GM21529 (cell line): ENCODE results near the gene PLXNA1.
A peak's percentile ranks its signal among the peaks of the same experiment; 100 is the strongest.

Source experiments
- ATAC-seq: cut with Tn5 transposase; IDR thresholded peaks from one replicate; pipeline ENCODE4 v1.9.1; 2021; ENCODE audit not compliant: unreplicated experiment

The PLXNA1 gene

DNA sequence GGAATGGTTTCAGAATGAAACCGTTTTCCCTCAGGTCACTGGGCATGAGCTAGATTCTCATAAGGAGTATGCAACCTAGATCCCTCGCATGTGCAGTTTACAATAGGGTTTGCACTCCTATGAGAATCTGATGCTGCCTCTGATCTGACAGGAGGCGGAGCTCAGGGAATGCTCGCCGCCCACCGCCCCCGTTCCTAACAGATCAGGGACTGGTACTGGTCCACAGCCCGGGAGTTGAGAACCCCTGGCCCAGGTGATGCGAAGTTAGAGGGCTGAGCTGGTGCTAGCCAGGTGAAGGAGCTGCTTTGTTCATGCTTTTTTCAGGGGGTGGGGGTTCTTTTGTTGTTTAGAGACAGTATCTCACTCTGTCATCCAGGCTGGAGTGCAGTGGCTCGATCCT, 15.5 kb upstream of the PLXNA1 start:
- ATAC-seq = no peak

DNA sequence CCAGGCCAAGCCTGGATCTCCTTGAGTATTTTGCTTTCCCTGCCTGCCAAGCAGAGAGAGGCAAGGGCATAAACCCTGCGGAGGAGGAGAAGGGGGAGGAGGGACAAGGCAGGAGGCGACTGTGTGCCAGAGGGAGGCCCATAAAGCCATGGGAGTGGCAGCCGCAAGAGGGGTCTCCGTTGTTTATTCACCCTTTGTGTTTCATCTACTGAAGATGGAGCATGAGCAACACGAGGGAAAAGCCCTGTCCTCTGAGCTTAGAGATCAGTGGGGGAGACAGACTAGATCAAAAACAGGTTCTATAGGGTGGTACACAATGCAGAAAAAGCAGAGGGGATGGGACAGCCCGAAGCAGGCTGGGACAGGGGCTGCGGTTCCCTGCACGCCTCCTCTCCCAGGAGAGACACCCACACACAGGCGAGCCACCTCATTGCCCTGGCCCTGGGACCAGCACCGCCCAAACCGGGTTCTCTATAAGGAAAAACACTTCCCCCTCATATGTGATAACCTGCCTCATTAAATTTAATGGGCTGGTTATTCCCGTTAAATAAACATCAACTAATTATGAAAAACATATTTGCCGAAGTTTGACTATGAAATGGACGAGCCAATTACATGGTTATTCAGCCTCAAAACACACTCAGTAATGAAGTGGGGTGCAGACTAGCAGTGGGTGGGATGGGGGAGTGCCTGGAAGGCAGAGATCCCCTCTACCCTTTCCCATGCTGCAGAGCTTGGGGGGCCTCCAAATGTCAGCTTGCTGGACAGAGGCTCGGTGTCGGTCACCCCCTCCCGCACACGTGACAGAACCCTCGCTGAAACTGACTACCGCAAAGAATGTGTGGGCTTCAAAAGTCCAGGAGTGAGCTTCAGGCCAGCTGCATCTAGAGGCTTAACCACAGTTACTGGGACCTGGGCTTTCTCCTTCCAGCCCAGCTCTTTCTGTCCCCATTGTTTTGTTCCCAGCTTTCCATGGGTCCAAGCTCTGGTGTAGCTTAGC, 14.2 kb upstream of the PLXNA1 start:
- no peak for ATAC-seq

DNA sequence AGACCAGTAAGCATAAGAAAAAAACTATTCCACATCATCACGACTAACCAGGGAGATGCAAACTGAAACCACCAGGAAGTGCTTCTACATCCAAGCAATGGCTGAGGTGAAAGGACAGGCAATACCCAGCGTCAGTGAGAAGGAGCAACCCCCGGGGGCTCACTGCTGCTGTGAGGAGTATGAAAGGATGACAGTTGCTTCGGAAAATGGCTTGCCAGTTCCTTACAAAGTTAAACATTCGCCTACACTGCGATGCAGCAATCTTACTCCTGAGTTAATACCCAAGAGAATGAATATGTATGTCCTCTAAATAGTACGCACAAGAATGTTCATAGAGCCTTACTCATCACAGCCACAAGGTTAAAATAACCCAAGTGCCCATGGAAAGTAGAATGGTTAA, 13.3 kb upstream of the PLXNA1 start:
- no peak for ATAC-seq

DNA sequence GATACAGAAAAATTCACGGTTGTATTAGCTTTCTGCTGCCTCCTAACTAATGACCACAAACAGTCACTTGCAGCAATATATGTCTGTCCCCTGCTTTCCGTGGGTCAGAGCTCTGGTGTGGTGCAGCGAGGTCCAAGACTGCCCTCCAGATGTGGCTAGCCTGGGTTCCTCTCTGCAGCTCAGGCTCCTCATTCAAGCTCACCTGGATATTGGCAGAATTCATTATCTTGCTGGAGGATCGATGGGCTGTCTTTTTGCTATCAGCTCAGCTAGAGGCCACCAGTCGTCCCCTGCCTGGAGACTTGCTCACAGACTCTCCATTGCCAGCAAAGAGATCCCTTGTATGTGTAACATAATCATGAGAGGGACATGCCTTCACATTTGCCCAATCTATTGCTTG, 12.8 kb upstream of the PLXNA1 start:
- no peak for ATAC-seq

DNA sequence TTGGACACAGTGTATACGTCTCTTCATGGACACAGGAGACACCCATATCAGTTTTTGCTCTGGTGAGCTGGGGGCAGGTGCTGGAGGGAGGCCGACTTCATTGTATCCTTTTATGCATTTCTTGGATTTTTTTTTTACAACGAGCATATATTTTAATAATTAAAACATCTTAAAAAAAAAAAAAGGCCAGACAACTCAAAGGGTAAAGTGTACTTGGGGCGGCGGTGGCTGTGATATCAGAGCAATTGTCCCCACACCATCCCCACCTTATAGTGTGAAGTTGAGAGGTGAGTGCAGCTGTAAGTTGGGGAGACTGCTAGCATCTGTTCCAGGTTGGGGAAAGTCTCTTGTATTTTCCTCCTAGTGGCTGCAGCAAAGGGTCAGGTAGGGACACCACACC, 12.0 kb upstream of the PLXNA1 start:
- ATAC-seq = no peak

DNA sequence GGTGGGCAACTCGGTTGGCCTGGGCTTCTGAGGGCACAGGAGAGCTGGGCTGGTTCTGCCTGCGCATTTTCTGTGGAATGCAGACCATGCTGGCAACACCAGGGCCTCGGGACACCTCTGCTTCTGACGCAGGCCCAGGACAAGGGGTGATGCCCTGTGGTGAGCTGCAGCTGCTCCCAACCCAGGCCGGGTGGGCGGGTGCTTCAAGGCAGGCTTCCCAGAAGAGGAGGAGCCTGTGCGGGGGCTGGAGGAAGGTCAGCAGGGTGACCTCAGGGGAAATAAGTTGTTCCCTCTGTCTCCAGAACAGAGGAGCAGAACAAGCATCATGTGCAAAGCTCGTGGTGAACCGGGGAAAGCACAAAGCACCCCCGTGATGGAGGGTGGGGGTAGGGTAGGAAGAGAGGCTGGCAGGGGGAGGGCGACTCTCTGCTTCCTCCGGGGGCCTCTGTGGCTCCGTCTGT, 11.0 kb upstream of the PLXNA1 start:
- ATAC-seq = peak; percentile 55

DNA sequence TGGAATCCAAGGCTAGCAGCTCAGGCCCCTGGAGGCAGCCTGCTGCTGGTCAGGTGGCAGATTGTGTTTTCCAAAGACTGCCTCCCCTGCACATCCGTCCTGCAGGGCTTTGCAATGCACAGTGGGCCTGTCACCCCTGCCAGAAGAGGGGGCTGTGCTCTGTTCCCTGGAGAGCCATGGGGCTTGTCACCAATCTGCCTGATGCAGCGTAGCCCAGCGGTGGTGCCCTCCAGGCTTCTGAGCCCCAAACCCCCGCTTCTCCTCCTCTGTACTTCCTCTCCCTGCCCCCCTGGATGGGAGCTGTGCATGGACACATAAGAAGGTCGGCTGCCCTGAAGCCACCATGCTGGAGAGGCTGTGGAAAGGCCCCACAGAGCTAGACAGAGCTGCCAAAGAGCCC, 10.0 kb upstream of the PLXNA1 start:
- no peak for ATAC-seq

DNA sequence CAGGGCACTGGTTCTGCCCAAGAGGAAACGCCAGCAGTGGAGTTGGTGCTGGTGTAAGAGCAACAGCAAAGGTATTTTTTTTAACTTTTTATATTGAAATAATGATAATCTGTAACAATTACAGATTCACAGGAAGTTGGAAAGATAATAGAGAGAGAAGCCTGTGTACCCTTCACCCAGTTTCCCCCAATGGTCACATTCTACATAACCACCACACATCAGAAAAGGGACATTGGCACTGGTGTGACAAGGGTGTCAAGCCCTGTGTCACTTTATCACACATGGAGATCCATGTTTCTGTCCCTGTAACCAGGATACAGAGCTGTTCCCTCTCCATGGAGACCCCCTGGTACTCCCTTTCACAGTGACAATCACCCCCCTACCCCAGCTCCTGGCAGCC, 9.1 kb upstream of the PLXNA1 start:
- ATAC-seq = no peak

DNA sequence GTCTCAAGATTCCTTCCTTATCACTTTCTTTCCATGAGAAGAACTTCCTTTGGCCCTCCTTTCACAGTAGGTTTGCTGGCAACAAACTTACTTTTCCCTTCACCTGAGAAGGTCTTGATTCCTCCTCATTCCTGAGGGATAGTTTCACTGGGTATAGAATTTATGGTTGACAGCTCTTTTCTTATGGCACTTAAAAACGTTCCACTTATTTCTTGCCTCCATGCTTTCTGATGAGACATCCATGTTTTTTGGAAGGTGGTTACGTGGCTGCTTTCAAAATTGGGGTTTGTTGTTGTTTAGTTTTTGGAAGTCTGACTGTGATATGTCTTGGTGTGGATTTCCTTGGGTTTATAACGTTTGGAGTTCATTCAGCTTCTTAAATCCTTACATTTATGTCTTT, 8.2 kb upstream of the PLXNA1 start:
- ATAC-seq = no peak

DNA sequence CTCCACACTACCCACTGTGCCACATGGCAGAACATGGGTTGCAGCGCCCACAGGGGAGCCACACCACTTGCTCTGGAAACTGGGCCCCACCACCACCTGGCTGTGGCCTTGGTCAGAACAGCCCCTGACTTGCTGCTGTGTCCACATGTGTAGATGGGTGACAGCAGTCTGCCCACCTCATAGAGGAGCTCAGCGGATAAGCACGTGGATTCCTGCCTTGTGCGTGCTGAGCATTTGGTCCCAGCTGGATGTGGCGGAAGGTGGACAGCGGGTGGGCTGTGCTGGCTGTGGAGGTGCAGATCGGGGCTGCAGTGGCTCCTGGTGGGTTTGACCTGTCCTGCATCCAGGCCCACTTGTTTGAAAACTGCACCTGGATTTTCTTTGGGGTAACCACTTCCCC, 6.0 kb upstream of the PLXNA1 start:
- no peak for ATAC-seq

DNA sequence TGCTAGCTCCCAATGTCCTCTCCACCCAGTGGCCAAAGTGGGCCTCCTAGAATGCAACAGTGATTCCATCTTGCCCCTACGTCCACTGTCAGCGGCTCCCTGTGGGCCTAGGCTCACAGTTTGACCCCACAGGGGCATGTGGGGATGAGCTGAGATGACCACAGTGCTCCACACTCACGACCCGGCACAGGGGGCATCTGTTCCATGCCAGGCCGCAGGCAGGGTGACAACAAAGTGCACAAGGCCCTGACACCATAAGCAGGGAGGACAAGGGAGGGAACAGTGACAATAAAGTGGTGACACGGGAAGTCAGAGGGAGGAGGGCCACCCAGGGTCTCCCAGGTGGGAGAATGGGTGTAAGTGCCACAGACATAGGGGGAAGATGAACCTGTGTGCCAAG, 5.1 kb upstream of the PLXNA1 start:
- no peak for ATAC-seq

DNA sequence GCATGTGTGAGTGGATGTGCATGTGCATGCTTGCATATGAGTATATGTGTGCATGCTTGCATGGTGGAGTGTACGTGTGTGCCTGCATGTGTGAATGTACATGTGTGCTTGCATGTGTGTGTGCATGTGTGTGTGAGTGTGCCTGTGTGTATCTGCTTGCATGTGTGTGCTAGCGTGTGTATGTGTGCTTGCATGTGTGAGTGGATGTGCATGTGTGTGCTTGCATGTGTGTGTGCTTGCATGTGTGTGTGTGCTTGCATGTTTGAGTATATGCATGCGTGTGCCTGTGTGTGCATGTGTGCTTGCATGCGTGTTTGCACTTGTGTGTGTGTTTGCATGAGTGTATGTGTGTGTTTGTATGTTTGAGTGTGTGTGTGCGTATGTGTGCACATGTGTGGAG, 4.6 kb upstream of the PLXNA1 start:
- ATAC-seq = no peak

DNA sequence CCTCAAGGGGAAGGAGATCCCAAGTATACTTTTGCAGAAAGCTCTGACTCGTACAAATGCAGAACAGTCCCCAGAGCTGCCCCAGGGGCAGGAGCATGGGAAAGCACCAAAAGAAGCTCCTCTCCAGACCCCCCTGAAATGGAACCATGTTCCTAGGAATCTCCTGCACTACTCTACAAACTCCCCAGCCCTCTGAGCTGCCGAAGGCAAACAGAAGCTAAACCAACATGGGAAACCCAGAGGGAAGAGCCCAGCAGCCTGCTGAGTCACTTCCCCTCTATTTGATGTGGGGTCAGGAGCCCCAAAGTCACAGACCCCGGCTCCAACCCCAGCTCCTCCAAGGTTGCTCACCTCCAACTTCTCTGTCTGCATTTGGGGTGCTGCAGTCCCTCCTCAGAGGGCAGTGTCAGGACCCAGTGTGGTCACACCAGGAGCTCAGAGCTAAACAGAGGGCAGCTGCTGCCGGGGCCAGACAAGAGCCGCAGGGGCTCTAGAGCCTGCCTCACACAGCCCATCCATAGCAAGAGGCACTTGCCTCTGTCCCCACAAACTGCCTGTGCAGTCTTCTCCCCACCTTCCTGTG, 3.8 kb upstream of the PLXNA1 start:
- ATAC-seq = no peak

DNA sequence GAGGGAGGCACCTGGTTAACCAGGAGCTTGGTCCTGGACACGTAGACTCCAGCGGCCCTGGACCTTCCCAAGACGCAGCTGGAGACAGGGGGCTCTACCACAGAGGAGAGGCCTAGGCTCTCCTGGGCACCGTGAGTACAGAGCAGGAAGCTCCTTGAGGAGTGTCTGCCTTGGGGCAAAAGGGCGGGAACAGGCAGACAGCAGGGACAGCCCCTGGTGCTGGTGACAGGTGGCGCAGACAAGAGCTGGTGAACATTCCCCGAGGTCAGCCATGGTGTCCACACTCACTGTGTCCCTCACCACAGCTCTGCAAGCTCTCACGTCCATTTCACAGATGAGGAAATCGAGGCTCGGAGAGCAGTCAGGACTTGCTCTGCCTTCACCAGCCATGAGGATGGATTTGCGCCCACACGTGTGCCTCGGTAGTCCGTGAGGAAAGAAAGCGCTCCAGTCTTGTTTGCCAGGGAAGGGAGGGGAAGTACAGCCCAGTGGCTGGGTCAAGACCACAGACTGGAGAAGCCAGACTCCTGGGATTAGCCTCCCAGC, 2.6 kb upstream of the PLXNA1 start:
- ATAC-seq = no peak

DNA sequence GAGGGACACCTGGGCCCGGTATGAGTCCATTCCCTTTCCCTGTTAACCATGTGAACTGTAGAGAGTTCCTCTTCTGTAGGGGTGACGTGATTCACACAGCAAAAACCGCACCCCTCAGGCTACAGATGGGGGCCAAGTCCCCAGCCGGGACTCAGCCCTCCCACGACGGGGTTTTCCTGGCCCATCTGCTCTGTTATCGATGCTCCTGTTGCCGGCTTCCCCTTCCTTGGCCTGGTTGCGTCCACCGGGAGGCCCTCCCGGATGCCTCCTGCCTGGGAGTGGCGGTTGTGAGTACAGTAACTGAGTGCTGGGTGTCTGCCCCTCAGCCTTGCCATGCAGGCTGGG, 817 bp upstream of the PLXNA1 start:
- peak; percentile 41 for ATAC-seq

DNA sequence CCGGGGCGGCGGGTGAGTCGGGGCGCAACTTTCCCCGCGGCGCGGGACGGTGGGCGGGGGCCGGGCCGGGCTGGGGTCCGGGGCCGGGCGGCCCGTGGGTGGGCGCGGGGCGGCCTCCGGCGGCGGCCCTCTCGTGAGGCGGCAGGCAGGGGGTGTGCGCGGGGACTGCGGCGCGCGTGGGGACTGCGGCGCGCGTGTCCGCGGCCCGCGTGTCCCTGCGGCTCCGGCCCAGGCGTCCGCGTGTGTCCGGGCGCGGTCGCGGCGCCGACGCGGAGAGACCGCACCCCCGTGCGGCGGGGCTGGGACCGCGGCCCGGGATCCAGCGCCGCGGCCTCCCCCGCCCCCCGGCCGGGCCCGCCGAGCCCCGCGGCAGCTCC, 349 bp downstream of the PLXNA1 start:
- no peak for ATAC-seq

DNA sequence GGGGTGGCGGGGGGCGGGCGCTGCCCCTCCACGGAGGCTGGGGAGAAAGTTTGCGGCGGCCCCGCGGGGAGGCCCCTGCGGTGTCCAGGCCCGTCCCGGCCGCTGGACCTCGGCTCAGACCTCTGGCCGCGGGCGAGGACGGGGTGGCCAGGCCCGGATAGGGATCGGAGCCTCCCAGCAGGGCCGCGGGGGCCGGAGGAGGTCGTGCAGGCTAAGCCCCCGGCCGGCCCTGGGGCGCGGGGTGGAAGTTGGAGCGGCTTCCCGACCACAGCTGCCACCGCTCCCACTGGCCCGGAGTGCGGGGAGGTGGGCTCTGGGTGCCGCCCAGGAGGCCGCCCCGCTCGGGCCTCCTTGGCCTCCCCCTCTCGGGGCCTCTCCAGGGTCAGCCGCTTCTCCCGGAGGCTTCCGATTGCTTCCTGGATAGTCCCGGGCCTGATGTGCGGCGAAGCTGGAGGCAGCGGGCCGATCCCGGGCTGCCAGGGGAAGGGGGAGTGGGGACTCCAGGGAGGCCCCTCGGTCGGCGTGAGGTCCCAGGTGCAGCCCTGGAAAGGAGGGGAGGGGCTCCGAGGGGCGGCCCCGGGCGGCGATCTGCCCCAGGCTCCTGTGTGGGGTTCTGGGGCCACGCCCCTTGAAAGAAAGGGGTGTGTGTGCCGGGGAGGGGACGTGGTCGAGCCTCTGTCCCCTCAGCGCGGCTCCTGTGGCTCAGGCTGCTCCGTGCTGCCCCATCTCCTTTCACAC, 907 bp downstream of the PLXNA1 start:
- no peak for ATAC-seq

DNA sequence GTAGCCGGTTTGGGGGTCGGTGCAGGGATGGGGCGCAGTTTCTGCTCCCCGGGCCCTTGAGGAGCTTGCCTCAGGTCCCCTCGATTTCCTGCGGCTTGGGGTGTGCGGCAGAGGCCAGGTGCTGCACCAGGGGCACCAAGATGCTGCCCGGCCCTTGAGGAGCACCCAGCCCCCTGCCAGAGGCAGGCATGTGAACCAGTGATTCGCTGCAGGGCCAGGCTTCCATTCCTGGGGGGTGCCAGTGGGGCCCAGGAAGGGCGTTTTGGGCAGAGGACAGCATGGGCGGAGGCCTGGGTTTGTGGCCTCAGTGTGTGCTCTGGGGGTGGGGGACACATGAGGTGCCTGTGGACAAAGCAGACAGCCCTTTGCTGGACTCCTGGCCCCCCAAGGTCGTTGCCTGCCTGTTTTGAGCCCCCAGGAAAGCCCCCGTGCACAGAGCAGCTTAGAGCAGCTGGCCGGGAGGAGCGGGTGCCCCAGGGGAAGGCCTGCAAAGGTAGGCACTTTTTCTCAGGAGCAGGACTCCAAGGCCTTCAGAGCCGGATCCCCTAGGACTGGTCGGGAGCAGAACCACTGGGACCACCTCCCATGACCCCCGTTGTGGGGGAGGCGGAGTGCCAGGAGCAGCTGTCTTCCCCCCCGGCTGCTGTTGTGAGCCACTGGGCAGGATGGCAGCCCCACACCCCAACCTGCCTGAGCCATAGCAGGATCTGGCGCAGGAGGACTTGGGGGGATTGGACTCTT, 1.6 kb downstream of the PLXNA1 start:
- no peak for ATAC-seq

DNA sequence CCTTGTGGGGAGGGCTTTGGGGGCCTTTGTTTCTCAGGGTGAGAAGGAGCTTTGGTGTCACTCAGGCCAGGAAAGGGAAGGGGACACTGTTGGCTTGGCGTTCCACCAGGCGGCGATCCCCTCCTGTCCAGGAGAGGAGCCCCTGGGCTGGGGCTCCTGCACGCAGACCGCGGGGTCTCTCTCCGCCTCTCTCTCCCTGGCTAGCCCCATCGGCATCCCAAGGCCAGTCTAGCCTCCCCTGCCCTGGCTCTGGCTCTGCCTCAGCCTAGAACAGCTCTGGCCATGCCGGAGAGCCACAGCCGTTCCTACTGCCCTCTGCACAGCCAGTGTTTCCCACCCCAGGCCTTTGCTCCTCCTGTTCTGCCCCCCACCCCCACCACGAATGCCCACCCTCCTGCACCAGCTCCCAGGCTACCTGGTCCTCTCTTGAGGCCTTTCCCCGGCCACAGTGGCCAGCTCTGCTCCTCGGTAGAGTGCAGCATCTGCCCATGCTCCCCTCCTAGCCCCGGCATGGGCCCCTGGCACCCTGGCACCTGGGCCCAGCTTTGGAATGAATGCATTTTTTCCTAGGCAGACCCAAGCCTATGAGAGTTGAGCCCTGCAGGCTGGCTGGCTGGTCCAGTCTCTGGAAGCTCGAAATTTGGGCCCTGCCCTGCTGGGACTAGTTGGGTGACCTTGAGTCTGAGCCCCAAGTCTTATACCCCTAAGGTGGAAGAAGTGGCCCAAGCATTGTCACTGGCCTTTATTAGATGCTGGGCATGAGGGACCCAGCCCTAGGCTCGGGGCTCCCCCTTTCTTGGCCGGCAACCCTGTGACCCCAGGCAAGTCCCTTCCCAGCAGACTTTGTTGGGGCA, 2.4 kb downstream of the PLXNA1 start:
- ATAC-seq = no peak

DNA sequence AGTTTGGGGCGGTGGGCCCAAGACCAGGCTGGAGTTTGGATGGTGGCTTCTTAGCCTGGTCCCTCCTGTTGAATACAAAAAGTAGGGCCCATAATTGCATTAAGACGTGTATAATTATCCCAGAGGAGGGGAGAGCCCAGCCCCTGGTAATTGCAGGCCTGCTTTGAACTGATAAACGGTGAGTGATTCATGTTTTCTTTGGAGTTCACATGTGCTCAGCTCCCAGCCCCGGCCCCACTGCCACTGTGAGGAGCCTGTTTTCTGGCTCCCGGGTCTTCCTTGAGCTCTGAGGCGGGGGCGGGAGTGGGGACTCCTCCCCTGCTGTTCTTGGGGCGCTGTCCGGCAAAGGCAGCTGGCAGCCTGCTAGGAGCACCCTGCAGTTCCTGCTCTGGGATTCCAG, 3.1 kb downstream of the PLXNA1 start:
- no peak for ATAC-seq
